GOT3 (cell line): ENCODE data around the gene MYOG.

ENCODE experiments used
- DNase-seq: peaks from one replicate; lab custom pipeline; 2025; ENCODE audit warnings: mixed read lengths; lab: John Stamatoyannopoulos, UW

Gene MYOG

DNA sequence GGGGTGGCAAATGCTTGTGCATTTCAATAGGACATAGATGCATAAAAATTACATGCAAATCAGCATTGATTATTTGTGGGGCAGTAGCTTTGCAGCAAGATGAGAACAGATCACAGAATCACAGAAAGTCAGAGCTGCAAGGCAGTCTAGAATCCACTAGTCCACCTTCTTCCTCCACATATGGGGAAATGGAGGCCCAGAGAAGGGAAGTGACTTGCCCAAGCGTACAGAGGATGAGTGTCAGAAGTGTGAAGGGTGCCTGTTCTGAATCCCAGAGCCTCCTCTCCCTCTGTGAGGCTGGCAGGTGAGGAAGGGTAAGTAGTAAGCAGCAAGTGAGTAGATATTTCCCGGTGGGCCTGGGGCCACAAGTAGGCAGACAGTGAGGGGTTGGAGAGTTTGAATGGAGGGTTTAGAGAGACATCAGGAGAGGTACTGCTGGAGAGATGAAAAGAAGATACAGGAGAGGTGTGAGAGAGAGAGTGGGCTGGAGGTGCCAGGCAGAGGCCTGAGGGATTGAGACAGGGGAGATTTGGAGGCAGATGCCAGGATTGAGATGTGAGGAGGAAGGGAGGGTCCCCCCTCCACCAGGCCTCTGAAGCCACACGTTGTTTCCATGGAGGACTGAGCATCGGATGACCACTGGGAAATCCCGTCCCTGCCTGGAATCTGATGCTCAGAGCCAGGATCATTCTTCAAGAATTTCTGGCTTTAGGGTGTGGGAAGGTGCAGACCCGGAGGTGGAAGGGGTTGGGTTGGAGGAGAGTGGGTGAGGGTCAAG lies 4.8 kb upstream of the MYOG start:
- DNase-seq: no peak

DNA sequence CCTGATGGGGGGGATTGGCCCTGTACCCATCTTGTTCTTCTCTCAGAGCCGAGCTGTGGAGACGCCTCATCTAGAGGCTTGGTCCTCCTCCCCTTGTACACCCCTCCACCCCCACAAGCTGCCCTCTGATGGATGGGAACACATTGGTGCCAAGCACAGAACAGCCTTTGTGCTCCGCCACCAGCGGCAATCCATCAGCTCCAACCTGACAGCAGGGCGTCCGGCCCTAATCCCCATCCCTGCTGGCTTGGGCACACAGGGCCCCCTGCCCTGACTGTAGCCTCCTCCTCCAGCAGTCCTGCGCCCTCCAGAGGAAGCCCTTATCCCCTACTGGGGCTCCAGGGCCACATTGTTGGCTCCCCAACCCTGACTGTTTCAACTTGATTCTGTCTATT lies 3.8 kb upstream of the MYOG start:
- no peak for DNase-seq

DNA sequence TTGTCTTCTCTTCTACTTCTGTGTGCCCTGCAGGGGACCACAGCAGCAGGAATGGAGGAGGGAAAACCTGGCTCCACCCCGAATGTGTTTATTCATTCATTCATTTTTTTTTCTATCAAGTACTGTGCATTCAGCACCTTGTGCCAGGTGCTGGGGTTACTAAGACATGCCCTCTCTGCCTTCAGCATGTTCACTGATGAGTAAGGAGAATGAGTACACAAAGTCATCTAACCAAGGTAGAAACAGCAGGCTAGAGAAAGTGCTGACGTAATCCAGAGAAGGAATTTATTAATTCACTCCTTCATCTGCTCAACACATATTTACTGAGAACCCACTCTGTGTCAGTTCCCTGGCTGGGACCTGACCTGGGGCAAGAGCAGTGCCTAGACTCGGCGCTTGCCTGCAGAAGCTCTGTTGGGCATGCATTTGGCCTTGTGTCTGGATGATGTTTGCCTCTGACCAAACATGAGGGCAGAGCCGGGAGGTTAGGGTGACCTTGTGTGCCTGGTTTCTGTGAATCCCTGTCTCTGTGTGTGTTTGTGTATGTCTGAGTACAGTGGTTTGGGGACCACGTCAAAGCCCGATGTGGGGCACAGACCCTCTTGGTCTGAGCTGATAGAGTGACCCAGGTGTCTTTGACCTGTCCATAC lies 3.3 kb upstream of the MYOG start:
- no peak for DNase-seq

DNA sequence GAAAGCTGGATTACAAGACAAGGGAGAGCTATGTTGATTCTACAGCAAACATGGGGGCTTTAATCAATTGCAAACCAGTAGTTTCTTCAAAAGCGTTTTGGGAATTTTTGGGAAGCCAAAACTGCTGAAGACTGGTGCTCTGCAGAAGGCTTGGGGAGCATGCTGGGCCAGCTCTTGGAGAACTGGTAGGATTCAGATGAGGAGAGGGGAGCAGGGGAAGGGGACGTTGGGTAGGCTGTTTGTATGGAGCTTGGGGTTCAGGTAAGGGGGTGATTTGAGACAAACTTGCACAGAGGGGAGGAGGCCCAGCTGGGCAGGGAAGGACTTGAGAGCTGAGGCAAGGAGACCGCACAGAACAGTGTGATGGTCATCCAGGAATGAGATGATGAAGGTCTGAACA lies 2.6 kb upstream of the MYOG start:
- no peak for DNase-seq

DNA sequence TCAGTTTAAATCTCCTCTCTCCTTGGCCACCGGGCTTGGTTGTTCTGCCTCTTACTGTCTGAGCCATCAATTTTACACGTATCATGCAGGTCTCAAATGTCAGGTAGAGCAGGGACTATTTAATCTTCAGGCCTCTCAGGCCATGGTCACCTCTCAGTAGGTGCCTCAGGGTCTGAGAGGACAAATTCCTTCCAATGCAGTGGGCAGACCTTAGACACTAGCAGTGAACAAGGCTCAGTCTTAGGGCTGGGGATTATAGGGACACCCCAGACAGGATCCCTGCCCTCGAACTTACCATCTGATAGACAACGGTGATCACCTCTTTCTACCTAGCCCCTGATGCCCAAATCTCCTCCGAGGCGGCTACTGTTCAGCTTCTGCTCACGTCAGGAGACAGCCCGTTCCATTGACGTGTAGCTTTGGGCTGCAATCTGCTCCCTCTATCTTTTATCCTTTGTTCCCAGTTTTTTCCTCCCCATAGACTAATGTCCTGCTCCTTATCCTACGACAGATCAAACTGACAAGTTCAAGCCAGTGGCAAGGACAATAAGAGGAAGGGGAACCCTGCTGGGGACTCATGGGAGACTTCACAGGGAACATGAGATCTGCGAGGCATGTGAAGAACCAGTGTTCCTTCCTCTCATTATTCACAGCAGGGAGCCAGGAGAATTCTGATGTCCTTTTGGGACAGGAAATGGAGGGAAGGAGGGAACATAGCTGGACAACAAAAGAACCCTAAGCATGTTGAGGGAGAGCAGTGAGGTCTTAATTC lies 1.4 kb upstream of the MYOG start:
- no peak for DNase-seq

DNA sequence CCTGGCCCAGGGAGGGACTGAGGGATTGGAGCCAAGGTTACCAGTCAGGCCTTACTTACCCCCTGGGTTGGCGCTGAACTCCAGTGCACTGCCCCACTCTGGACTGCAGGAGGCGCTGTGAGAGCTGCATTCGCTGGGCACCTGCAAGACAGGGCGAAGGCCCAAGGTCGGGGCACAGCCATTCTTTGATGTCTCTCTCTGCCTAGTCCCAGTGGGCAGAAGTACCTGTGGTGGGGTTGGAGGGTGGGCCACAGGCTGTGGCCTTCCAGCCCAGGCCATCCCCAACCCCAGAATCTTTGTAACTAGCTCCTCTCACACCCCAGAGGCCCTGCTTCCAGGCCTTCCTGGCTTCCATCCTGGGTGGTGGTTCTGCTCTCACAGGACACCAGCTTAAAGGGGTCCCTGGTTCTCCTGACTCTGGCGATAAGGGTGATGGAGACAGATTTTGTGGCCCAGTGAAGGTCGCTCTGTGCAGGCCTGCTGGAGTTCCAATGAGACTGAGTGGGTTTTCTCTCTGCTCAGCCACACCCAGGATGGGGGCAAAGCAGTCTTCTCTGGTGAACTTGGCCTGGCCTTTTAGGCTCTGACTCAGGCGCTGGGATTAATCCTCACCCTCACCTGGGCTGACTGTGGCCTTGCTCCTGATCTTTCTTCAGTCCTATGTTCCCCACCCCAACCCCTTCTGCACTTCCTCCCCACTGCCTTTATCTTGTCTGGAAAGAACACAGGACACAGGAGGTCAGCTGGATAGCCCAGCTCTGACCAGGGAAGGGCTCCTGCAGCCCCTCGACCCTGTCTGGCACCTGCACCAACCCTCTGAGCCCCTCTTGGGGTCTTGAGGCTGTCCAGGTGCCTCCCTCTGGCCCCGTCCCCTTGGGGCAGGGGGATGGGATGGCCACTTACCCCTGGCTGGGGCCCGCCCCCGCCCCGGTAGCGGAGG lies 954 bp downstream of the MYOG start:
- DNase-seq: no peak

DNA sequence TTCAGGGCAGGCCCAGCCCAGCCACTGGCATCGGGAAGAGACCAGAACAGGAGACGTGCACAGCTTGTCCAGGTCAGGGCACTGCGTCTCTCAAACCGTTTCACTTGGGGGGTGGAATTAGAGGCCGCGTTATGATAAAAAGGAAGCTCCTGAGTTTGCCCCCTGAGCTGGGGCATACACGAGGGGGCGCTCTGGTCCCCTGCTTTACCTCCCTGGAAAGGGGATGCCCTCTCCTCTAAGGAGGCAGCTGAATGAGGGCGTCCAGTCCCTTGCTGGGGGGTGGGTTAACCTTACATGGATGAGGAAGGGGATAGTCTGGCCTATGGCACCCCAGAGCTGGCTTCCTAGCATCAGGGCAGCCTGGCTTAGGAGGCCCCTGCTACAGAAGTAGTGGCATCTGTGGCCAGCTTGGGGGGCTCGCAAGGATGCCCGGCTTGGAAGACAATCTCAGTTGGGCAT lies 2.3 kb downstream of the MYOG start:
- DNase-seq: no peak

DNA sequence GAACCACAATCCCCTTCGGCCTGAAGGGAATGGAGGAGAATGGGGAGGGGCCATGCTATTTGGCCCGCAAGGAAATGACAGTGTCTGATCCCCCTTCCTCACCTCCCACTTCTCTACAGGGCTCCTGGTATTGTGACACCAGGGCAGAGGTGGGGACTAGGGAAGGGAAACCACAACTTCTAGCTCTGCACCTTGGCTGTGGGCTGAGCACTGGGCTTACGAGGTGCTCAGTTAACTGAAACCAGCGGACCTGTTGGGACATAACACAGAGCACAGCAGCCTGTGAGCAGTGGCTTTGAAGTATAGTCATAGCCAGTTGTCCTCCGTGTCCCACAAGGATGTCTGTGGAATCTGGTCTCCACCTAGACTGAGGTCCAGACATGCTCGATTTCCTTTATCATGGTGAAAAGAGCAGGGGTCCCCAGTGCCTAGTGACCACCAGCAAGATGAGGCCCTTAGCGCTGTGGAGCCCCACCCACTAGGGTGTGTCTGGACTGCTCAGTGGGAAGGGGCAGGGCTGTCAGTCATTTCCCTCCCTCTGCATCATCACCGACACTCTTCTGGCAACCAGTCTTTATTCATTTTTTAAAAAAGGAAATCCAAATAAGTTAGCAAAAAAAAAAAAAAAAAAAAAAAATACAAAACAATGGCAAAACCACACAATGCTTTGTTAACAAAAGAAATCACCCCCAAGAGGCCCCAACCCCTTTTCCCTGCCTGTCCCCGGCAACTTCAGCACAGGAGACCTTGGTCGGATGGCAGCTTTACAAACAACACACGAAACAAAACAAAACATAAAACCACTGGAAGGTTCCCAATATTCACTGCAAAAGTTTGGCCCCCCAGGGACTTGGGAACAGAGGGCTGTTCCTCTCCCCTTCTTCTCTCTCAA lies 3.0 kb downstream of the MYOG start:
- DNase-seq: no peak

DNA sequence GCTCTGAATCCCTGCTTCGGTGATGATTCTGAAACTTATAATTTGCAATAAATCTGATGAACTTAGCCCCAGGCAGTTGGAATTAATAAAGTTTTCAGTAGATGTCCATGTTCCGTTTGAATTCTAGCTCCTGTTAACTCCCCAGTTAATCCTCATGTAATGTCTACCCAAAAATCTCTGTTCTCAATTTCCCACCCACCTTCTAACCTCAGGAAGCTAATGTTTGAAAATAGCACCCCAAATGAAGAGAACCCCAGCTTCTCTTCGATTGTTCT lies 3.6 kb downstream of the MYOG start:
- no peak for DNase-seq

DNA sequence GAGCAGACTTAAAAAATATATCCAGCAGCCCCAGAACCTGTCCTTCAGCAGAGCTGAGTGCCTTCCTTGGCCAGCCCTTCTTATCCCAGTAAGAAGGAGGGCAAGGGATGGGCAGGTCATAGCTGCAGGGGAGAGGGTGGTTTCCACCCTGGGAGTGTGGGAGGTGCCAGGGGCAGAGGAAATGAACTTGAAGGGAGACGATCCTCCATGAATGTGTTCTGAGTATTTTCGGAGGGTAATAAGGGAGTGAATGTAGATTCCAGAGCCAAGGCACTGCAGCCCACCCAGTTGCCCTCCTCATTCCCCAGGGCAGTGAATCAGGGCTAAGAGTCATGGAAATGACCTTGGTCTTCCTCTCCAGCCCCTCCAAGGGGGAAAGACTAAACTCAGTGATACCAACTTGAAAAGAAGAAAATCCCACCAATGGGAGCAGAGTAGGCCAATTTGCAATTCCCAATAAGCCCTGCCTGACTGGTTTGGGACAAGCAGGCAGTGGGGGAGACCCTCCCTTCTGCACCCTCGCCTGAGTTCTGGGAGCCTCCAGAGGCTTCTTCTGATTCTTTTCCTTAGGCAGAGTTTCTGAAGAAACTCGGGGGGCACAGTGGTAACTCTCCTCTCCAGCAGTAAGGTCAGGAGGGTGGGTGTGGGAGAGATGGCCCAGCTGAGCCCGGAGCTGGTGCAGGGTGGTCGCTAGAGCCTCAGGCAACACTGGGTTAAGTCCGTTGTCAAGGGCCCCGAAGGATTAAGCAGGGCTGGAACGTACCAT lies 4.2 kb downstream of the MYOG start:
- DNase-seq: no peak

DNA sequence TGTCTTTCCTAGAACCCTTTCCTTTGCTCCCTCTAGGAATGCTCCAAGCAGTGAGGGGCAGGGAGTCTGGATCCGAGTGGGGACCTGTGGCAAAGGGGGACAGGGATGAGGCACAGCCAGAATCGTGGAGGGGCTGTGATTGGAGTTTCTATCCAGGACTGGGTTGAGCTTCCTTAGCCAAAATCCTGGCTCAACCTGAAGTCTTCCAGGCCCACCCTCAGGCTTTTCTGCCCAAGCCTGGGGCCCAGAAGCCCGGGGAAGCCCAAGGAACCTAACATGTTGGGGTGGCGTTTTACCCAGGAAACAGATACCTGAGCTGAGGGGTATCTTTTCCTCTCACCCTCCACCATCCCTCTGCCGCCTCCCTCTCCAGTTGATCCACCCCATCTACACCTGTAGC lies 5.4 kb downstream of the MYOG start:
- no peak for DNase-seq

DNA sequence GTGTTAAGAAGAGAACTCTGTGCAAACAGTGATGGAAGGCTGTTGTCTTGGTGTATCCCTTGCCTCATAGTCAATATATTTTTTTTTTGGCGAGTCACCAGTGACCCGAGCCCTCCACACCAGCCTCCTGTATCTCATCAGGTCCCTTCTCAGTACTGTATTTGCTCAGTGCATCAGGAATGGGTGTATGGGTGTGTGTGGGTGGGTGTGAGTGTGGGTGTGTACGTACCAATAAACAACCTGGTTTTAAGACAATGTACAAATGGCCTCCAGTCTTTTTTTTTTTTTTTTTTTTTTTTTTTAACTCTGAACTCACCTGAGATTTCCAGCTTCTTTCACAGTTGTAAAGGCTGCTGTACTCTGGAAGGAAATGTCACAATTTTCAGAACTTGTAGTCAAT lies 7.3 kb downstream of the MYOG start:
- DNase-seq: no peak

DNA sequence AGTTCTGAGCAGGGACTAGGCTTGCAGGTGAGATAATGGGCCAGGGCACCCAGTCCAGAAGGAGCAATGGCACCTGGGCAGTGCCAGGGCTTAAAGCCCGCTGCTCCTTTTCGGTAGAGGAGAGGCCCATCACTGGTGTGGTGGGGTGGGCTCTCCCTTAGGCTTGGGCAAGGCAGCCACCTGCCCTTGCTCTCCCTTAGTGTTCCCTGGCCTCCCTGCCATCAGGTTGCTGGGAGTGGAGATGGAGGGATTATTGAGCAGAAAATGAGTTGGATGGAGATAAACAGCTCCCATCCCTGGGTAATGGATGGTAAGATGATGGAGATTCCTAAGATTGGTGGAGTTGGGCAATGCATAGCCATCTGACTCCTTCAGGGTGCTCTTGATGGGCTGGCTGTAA lies 7.9 kb downstream of the MYOG start:
- no peak for DNase-seq

DNA sequence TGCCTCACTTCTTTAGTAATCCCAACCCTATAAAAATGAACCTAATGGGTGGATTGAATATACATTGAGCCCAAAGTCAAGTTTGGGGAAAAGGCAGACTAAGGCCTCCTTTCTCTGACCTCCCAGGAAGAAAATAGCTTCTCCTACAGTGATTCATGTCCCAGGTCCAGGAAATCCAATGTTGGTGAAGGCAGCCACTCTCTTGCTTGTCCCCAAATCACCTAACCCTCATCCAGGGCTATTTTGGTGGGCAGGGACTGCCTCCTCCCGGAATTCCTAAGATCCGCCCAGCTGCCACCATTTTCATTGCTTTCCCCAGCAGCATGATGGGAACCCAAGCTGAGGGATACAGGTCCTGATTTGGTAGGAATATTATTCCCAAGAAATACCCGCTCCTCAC lies 8.4 kb downstream of the MYOG start:
- no peak for DNase-seq

DNA sequence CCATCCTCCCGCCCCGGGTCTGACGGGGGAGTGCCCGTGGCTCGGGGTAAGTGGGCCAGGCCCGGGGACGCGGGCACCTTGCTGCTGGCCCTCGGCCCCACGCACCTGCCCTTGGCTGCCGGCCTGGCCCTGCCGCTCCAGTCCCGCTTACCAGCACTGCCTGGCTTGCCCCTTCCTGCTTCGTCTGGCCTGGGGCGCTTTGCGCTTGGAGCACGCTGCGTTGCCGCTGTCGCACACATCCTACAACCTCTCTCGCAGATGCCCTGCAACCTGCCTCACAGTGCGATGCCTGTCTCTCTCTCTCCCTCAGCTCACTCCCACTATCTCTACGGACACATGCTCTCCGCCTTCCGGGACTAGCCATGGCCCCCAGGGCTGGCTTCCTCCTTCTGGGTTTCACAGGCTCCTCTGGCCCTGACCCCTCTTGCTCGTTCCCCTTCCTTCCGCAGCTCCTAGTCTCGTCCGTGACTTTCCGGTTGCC lies 9.7 kb downstream of the MYOG start:
- no peak for DNase-seq

DNA sequence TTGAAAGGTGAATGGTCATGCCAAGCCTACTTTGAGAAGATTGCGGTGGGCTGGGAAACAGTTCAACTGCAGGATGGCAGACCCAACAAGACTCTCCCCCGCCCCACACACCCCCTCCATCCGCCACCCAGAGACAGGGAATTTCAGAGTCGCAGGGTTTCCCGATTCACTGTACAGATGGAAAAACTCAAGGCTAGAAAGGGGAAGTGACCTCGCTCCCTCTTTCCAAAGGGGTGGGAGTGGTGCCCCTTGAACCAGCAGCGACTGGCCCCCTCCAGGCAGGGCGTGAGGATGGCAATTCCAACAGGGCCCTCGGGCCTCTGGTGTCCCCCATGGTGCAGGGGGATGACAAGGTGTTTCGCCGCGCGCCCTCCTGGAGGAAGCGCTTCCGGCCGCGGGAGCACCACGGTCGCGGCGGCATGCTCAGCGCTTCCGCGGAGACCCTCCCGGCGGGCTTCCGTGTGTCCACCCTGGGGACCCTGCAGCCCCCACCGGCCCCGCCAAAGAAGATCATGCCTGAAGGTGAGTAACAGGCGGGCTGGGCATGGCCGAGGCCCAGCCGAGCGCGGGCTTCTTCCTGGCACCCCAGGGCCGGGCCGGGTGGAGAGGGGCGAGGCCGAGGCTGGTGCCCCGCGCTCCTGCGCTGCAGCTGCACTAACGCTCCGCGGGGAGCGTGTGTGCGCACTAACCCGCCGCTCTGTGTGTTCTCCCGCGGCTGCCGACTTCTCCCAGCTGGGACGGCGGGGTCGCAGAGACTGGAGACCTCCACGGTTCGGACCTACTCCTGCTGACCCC lies 10.4 kb downstream of the MYOG start:
- DNase-seq: no peak

DNA sequence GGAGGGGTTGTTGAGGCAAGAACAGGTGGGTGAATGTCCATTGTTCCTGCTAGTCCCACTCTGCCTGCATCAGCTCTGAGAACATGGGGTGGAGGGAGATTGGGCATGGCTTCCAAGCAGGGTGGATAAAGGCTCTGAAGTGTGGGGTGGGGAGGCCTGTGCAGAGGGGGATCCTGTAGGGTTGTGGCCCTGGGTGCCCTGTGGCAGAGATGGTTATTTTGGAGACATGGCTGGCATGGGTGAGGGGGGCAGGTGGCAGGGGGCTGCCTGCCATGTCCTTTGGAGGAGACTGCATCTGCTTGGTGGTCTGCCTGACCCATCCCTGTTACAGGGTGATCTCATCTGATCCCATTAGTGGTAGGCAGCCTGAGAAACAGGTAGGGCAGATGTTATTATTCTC lies 11.2 kb downstream of the MYOG start:
- no peak for DNase-seq

DNA sequence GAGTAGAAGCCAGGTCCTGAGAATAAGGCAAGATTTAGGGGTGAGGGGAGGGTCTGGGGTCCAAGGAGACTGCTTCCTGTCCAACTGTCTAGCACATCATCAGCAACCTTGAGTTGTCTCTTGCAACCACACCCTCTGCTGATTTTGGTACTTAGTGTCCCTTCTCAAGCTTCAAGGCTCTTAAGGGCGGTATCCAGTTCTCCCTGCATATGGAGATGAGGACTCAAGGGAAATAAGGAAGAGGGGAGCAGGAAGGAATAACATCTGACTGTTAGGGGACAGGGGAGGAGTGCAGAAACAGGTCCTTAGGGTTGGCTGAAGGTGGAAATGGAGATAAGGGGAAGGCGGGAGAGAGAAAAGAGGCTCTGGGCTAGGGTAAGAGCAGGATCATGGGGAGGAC lies 12.3 kb downstream of the MYOG start:
- DNase-seq: no peak

DNA sequence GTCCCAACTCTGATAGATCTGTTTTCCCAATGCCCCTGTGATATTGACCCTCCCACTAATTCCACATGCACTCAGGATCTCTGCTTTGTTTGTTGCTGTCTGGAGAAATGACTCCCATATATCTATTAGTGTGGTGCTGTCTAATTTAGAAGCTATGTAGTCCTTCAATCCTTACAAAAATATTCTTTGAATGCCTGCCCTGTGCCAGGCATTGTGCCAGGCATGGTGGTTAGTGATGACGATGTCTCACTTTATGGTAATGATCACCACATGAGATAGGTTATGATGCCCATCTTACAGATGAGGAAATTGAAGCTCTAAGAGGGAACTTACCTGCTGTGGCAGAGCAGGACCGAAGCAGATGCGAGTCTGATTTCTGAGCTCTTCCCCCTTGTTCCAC lies 12.9 kb downstream of the MYOG start:
- no peak for DNase-seq
